SU-DHL-6 (cell line): ENCODE results near the gene MLANA.

Source experiments
- H2AFZ ChIP-seq: fragments of 200-600 bp; sonication (generic); 2 replicates; pipeline ENCODE4 v1.6.1; 2014; ENCODE audit warnings: low read depth, mild to moderate bottlenecking, moderate library complexity, mixed read lengths, antibody characterized with exemption, low read length; ENCODE audit not compliant: severe bottlenecking
- H3F3A ChIP-seq: fragments of 200-600 bp; shearing (Covaris generic); 2 replicates; pipeline ENCODE4 v1.6.0; 2016; ENCODE audit warnings: antibody characterized with exemption, mild to moderate bottlenecking; ENCODE audit not compliant: insufficient read depth
- H3K27ac ChIP-seq: fragments of 200-600 bp; sonication (generic); 2 replicates; pipeline ENCODE4 v1.5.1; 2016; ENCODE audit warnings: low read depth, mild to moderate bottlenecking, low read length, moderate library complexity, mixed read lengths
- H3K27me3 ChIP-seq: fragments of 200-600 bp; sonication (generic), shearing (Covaris generic); 2 replicates; pipeline ENCODE4 v1.6.0; 2014; ENCODE audit warnings: mild to moderate bottlenecking, low read length
- H3K36me3 ChIP-seq: fragments of 200-600 bp; sonication (generic); 2 replicates; pipeline ENCODE4 v1.6.1; 2014; ENCODE audit warnings: mild to moderate bottlenecking, low read length, mixed read lengths
- H3K4me2 ChIP-seq: fragments of 300-600, 200-600 bp; shearing (Covaris generic), sonication (generic); 2 replicates; pipeline ENCODE4 v1.6.0; 2014; ENCODE audit warnings: low read length, low read depth, mild to moderate bottlenecking; ENCODE audit not compliant: poor library complexity, severe bottlenecking
- H3K4me3 ChIP-seq: fragments of 200-600 bp; sonication (generic); 2 replicates; pipeline ENCODE4 v1.5.1; 2014; ENCODE audit warnings: antibody characterized with exemption, low read length, mild to moderate bottlenecking, mixed read lengths; ENCODE audit not compliant: insufficient read depth, poor library complexity, severe bottlenecking
- H3K79me2 ChIP-seq: fragments of 200-600 bp; sonication (generic); 2 replicates; pipeline ENCODE4 v1.6.1; 2014; ENCODE audit warnings: mild to moderate bottlenecking, low read length, moderate library complexity; ENCODE audit not compliant: insufficient read depth
- H3K9ac ChIP-seq: fragments of 200-600 bp; sonication (generic); 2 replicates; pipeline ENCODE4 v1.7.0; 2014; ENCODE audit warnings: mild to moderate bottlenecking, low read length
- H3K9me2 ChIP-seq: fragments of 200-600 bp; sonication (generic); replicated peaks from 2 replicates; pipeline ENCODE4 v1.6.1; 2014; ENCODE audit warnings: low read length; ENCODE audit not compliant: insufficient read depth
- H3K9me3 ChIP-seq: fragments of 200-600 bp; sonication (generic); 2 replicates; pipeline ENCODE4 v1.6.1; 2014; ENCODE audit warnings: low read length, mixed read lengths; ENCODE audit not compliant: insufficient read depth
- H4K20me1 ChIP-seq: fragments of 200-600 bp; sonication (generic); 2 replicates; pipeline ENCODE4 v1.6.1; 2014; ENCODE audit warnings: low read depth, mild to moderate bottlenecking, antibody characterized with exemption, low read length, moderate library complexity, mixed read lengths
- EZH2phosphoT487 ChIP-seq: fragments of 200-600 bp; sonication (generic), shearing (Covaris generic); conservative IDR thresholded peaks from 2 replicates; pipeline ENCODE4 v1.6.1; 2018; ENCODE audit warnings: mild to moderate bottlenecking, antibody characterized with exemption, low read length, moderate library complexity, mixed read lengths
- TF ChIP-seq, protein P1 (sequence below): fragments of 200-600 bp; sonication (generic); IDR thresholded peaks from one replicate; pipeline ENCODE4 v1.5.1; 2017; ENCODE audit warnings: antibody characterized with exemption, mild to moderate bottlenecking, low read length, moderate library complexity; ENCODE audit not compliant: insufficient read depth, poor library complexity, severe bottlenecking

Gene MLANA, protein sequence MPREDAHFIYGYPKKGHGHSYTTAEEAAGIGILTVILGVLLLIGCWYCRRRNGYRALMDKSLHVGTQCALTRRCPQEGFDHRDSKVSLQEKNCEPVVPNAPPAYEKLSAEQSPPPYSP

DNA sequence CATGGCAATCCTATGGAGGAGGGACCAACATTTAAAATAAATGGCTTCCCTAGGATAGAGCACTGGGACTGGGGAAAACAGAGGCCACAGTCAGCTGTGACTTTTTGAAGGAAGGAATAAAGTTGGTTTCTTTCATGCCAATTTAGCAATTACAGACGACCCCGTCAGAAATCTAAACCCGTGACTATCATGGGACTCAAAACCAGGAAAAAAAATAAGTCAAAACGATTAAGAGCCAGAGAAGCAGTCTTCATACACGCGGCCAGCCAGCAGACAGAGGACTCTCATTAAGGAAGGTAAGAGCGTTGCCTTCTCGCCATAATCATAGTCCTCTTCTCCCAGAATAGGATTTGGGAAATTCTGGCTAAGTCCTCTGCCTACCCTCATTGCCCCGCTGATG, at the start of gene MLANA:
Gene MLANA (plus strand): TSS at position 249 of the 400 bp plus-strand sequence. CDS start 1,586 bp downstream, outside the sequence.
- H3K79me2 ChIP-seq: no peaks in the 10 kb centered on the region
- no peak within 1 kb of the TSS for H2AFZ ChIP-seq
- TF ChIP-seq, protein P1, sequence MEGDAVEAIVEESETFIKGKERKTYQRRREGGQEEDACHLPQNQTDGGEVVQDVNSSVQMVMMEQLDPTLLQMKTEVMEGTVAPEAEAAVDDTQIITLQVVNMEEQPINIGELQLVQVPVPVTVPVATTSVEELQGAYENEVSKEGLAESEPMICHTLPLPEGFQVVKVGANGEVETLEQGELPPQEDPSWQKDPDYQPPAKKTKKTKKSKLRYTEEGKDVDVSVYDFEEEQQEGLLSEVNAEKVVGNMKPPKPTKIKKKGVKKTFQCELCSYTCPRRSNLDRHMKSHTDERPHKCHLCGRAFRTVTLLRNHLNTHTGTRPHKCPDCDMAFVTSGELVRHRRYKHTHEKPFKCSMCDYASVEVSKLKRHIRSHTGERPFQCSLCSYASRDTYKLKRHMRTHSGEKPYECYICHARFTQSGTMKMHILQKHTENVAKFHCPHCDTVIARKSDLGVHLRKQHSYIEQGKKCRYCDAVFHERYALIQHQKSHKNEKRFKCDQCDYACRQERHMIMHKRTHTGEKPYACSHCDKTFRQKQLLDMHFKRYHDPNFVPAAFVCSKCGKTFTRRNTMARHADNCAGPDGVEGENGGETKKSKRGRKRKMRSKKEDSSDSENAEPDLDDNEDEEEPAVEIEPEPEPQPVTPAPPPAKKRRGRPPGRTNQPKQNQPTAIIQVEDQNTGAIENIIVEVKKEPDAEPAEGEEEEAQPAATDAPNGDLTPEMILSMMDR: no peak
- no peak for TF ChIP-seq EZH2phosphoT487
- no peaks in the 10 kb centered on the region for H3K36me3 ChIP-seq
- no peak within 1 kb of the TSS for H3K4me3 ChIP-seq
- no peaks in the 10 kb centered on the region for H3K9me3 ChIP-seq
- H3K4me2 ChIP-seq: no peak within 1 kb of the TSS
- H4K20me1 ChIP-seq: no peaks in the 10 kb centered on the region
- no peaks in the 10 kb centered on the region for H3K27me3 ChIP-seq
- no peak within 1 kb of the TSS for H3K9ac ChIP-seq
- no peaks in the 10 kb centered on the region for H3K9me2 ChIP-seq
- H3F3A ChIP-seq: no peaks in the 10 kb centered on the region
- H3K27ac ChIP-seq: no peak within 1 kb of the TSS

DNA sequence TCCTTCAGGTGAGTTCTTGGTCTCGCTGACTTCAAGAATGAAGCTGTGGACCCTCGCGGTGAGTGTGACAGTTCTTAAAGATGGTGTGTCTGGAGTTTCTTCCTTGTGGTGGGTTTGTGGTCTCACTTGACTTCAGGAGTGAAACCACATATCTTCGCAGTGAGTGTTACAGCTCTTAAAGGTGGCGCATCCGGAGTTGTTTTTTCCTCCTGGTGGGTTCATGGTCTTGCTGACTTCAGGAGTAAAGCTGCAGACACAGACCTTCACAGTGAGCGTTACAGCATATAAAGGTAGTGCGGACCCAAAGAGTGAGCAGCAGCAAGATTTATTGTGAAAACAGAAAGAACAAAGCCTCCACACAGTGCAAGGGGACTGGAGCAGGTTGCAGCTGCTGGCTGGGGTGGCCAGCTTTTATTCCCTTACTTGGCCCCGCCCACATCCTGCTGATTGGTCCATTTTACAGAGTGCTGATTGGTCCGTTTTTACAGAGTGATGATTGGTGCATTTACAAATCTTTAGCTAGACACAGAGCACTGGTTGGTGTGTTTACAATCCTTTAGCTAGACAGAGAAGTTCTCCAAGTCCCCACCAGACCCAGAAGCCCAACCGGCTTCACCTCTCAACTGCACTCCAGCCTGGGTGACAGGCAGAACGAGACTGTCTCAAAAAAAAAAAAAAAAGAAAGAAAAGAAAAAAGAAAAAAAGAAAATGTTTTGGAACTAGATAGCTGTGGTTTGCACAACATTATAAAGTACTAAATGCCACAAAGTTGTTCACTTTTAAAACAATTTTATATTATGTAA, 48.7 kb upstream of the MLANA start:
- H3K4me2 ChIP-seq: no peak overlapping the region
- no peaks in the 10 kb centered on the region for H3K79me2 ChIP-seq
- TF ChIP-seq, protein P1: no peak
- no peak for TF ChIP-seq EZH2phosphoT487
- no peaks in the 10 kb centered on the region for H3K27me3 ChIP-seq
- H4K20me1 ChIP-seq: no peaks in the 10 kb centered on the region
- H3K4me3 ChIP-seq: no peak overlapping the region
- H3K36me3 ChIP-seq: no peaks in the 10 kb centered on the region
- H3K27ac ChIP-seq: no peak overlapping the region
- H3K9me2 ChIP-seq: no peaks in the 10 kb centered on the region
- H3F3A ChIP-seq: no peaks in the 10 kb centered on the region
- no peak overlapping the region for H3K9ac ChIP-seq
- no peaks in the 10 kb centered on the region for H3K9me3 ChIP-seq
- H2AFZ ChIP-seq: no peak overlapping the region

DNA sequence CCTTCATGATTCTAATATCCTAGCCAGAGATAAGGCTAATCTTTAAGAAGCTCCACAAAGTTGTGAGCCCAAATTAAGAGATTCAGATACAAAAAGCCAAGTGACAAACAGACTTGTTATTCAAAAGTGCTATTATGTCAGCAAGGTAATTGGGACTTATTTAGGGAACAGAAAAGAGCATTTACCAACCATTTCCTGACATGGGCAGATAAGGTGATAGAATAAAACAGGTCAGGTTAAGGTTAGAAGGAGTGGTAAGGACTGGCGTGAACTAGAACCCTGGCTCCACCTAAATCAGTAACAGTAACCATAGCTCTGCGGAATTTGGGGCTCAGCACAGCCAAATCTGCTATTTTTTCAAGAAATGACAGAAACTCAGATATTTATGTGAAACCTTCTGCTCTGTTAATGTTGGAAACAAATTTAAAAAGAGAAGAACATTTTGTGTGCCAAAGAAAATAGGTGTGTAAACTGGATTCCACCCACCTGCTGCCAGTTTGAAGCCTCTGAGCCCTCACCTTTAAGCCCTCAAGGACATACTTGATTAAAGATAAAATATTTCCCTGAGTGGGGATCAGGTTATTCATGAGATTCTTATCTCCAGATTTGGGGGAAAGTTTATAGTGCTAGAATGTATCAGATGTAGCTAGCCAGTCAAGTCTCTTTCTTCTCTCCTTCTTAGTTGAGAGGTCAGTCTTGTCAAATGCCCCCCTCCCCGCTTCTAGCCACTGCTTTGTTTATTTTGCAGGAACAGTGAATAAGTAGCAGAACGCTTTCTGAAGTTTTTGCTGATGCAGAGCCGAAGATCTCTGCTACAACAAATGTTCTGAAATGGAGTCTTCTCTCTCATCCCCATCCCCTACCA, 47.5 kb upstream of the MLANA start:
- Histone ChIP-seq H3K79me2 (no peaks in the 10 kb centered on the region), H3K4me2 (no peak overlapping the region), H2AFZ (no peak overlapping the region), H3K36me3 (no peaks in the 10 kb centered on the region), H3K27me3 (no peaks in the 10 kb centered on the region), H3K9me3 (no peaks in the 10 kb centered on the region), H3F3A (no peaks in the 10 kb centered on the region), H3K27ac (no peak overlapping the region), H3K9ac (no peak overlapping the region), H3K9me2 (no peaks in the 10 kb centered on the region), H4K20me1 (no peaks in the 10 kb centered on the region), H3K4me3 (no peak overlapping the region)
- TF ChIP-seq, protein P1: no peak
- TF ChIP-seq EZH2phosphoT487: no peak
